GM21423 (cell line): Measurements from ENCODE around the gene FGF5.
"Not testable (repeated sequence)": the region's sequence is repeated elsewhere in the genome, so short reads cannot be mapped to it uniquely, and the experiment has no call there.

ENCODE experiments used
- ATAC-seq: cut with Tn5 transposase; IDR thresholded peaks from one replicate; pipeline ENCODE4 v1.9.1; 2021; ENCODE audit warnings: mild to moderate bottlenecking, moderate library complexity; ENCODE audit not compliant: unreplicated experiment

Gene FGF5

GRCh38 chr4:80253510-80253909 is 13.0 kb upstream of the FGF5 start:
- ATAC-seq, result no peak

DNA sequence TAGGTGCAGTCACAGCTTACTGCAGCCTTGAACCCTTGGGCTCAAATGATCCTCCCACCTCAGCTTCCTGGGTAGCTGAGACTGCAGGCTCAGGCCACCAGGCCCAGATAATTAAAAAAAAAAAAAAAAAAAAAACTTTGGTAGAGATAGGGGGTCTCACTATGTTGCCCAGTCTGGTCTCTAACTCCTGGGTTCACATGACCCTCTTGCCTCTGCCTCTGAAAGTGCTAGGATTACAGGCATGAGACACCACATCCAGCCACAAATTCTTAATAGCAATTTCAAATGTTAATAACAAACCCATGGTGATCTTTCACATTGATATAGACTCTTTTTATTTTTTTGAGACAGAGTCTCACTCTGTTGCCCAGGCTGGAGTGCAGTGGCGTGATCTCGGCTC is 12.3 kb upstream of the FGF5 start:
- no peak for ATAC-seq

DNA sequence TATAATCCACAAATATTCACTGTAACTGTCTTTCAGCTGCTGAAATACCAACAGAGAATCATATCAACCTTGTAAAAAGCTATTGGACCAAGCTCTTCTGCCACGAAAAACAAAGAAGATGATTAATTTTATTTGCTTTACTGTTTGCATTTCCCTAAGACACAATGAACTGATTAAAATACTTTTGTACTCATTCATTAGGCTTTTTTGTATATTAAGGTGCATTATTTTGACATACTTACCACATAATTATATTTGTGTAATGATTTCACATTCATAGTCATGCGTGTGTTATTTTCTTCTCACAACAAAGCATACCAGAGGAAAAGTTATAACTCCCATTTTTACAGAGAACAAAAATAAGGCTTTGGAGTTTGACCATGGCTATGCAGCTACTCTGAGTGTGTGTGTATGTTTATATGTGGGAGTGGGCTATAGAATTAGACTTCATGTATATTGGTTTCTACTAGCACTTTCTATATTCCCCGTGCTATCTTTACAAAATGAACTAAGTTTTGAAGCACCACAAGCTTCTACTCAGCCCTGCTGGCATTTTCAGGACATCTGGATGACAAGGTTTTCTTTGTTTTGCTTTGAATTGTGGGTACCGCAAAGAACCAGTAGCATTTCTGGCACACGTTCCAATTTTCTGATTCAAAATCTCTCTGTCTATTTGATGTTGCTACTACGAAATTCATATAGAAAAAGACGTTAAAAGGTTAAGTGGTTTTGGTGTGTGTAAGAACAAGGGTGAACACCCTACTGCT is 11.0 kb upstream of the FGF5 start:
- ATAC-seq, result no peak

GRCh38 chr4:80257851-80258250 is 8.6 kb upstream of the FGF5 start:
- no peak for ATAC-seq

GRCh38 chr4:80259012-80259411 is 7.5 kb upstream of the FGF5 start:
- ATAC-seq, result no peak

DNA sequence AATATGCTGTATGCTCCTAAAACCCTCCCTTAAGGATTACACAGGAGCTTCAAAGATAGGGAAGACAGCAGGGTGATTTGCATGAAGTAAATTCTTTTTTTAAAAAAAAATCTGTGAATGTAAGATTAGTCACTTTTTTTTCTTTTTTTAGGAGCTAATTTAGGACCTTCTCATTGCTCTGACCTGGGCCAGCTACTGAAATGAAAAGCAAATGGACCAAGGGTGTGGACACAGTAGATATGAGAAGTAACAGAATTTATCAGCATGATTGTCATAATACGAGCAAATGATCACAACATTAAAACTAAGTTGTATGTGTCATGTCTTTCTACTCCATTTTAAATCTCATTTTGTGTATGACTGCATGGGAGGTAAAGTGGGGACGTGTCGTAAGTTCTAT is 6.6 kb upstream of the FGF5 start:
- no peak for ATAC-seq

DNA sequence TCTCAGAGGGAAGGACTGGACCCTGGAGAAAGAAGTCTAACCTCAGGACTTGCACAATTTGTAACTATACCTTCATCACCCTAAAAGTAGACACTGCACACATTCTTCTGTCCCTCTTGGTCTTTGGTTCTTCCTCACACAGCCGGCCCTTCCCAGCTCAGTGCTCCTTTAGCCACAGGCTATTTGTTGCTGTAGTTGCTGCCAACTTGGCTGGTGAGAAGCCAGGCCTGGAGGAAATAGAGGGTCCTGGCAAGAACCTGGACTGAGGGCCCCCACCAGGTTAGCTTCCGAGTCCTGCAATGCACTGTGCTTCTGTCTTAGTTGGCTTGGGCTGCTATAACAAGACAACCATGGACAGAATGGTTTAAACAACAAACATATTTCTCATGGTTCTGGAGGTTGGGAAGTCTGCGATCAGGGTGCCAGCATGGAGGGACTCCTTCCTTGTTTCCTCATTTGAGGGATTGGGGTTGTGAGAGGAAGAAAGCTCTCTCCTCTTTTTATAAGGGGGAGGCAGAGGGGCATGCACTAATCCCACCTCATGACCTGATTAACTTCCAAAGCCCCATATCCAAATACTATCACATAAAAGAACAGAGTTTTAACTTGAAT is 4.4 kb upstream of the FGF5 start:
- no peak for ATAC-seq

GRCh38 chr4:80263541-80264351 is 2.7 kb upstream of the FGF5 start:
- ATAC-seq, result no peak

DNA sequence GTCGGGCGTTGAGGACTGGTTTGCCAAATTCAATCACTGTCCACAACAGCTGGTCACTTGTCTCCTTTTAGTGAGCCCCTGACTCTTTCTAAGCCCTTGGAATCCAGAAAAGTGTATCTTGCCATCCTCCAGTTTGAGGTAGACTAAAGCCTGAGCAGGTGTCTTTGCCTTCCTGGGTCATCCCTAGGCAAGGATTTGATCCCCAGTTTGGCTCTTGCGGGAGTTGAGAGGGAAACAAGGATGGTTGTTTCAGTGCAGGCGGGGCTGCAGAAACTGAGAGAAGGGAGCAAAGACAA is 2.2 kb upstream of the FGF5 start:
- no peak for ATAC-seq

DNA sequence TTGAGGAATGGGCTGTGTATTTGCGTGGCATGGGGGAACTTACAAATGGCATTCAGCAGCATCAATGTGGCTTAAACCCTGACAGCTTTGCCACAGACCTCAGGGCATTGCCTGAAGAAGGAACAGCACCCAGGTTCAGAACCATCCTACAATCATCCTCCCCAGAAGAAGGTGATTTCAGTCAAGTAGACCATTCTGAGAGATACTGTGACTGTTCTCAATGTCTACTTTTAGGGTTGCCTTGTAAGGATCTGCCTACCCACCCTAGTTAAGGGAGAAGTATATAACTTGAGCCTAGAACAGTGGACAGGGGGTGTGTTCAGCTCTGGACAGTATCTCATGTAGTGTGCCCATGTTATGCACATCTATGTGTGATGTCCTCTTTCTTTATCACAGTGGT is 1.6 kb upstream of the FGF5 start:
- ATAC-seq, result no peak

DNA sequence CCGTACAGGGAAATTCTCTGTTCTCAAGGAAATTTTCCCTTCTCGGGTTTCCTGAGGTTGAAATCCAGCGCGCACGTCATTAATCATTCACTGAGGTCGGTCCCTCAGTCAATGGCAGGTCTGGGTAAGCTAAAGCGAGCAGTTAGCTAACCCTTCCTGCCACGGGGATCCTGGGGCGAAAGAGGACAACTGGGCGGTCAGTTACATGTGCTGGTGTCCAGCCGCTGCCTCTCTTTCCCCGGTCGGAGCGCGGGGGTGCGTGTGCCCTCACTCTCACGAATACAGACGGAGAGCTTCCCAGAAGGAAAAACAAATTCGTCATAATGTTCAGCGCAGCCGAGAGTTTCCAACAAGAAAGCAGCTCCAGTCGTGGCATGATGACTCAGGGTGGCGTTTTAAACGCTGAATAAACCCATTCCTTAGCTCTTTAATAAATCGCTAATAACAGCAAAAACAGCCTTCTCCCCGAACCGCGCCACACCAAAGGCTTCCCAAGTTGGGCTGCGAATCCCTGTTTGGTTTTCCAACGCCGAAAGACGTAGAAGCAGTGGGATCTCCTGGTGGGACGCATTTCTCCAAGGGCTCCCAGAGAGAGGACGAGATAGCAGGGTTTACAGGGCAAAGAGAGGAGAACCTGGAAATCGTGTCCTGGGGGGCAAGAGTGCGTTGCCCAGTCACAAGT is 752 bp upstream of the FGF5 start:
- no peak for ATAC-seq

DNA sequence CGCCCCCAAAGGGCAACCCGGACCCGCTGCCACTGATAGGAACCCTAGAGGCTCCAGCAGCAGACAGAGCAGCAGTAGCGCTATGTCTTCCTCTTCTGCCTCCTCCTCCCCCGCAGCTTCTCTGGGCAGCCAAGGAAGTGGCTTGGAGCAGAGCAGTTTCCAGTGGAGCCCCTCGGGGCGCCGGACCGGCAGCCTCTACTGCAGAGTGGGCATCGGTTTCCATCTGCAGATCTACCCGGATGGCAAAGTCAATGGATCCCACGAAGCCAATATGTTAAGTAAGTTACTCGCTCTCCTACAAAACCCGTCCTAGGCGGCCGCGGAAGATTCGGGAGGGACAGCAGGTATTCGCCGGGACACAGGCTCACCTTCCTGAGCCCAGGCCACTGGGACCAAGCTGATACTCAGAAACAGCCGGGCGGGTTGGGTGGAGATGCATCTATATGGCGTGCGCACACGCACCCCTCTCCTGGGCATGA is 477 bp downstream of the FGF5 start:
- ATAC-seq, result no peak

DNA sequence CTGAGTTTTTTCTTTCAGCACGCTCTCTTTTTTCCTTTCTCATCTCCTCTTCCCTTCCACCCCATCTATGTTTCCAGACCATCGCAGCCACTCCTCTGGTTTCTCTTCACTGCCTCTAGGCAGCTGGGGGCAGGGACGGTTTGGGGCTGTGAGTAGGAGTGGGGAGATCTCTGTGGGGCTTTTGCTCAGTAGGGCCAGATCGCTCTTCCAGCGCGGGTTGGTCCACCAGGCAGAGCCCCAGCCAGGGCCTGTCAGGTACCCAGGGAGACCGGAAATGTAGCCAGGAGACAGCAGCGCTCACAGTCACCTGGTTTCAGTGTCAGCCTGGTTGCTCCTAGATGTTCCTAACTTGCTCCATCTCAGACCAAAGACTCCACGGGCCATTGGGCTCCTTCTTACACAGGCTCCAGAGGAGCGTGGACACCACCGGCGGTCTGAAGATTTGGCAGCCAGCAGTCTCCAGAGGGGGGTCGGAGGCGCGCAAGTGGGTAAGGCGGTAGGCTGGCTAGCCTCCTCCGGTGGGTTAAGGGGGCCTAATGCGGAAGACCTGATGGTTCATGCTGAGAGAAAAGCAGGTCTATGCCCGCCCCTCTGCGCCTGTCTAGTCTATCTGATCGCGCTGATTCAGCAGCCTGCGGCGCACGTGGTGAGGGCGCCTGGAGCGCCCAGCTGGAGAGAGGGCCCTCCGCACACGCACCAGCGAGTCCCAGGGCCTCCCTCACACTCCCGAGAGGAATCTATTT is 1.8 kb downstream of the FGF5 start:
- no peak for ATAC-seq

GRCh38 chr4:80268936-80269335 is 2.5 kb downstream of the FGF5 start:
- ATAC-seq, result no peak

DNA sequence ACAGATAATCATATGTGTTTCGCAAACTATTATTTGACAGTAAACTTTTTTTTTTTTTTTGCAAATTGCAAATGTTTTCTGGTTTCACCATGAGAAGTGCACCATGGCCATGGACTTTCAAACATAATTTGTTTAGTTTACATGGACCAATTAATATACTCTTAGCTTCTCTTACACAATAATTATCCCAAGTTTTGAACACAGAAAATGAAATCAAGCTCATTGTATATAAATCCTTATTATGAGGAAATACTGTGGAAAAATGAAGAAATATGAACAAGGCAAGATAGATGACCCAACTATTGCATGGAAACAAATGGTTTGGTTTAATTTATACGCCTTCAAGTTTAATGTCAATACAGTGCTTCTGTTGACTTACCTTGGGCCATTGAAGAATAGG is 3.9 kb downstream of the FGF5 start:
- no peak for ATAC-seq

DNA sequence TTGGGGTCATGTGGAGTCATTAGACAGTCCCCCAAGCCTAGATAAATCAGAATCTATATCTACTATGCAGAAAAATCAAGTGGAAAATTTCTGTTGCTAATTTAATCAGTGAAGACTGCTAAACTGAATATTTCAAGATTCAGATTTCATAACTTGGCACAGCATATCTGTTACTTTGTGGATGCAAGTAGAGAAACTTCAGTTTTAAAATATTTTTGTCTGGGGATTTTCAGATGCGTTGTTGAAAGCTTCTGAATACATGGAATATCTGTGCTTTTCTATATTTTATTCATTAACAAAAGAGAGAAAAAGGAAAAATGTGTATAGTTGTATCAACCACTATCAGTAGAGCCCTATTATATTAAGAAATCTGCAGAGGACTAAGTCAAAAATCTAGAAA is 4.4 kb downstream of the FGF5 start:
- no peak for ATAC-seq

- ATAC-seq, result no peak
These were observed 5.3 kb downstream of the FGF5 start for GRCh38 chr4:80271801-80272200.

- ATAC-seq, result no peak
These were observed 10.5 kb downstream of the FGF5 start for GRCh38 chr4:80276931-80277330.

- ATAC-seq, result no peak
These were observed 13.3 kb downstream of the FGF5 start for GRCh38 chr4:80279751-80280150.

DNA sequence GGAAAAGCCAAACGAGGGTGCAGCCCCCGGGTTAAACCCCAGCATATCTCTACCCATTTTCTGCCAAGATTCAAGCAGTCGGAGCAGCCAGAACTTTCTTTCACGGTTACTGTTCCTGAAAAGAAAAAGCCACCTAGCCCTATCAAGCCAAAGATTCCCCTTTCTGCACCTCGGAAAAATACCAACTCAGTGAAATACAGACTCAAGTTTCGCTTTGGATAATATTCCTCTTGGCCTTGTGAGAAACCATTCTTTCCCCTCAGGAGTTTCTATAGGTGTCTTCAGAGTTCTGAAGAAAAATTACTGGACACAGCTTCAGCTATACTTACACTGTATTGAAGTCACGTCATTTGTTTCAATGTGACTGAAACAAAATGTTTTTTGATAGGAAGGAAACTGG is 20.0 kb downstream of the FGF5 start:
- no peak for ATAC-seq

DNA sequence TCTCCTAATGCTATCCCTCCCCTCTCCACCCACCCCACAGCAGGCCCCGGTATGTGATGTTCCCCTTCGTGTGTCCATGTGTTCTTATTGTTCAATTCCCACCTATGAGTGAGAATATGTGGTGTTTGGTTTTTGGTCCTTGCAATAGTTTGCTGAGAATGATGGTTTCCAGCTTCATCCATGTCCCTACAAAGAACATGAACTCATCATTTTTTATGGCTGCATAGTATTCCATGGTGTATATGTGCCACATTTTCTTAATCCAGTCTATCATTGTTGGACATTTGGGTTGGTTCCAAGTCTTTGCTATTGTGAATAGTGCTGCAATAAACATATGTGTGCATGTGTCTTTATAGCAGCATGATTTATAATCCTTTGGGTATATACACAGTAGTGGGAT is 24.2 kb downstream of the FGF5 start:
- not testable (repeated sequence) for ATAC-seq
